HEK293T (cell line): ENCODE measurements around the gene AXDND1.
"Not testable (repeated sequence)": the region's sequence is repeated elsewhere in the genome, so short reads cannot be mapped to it uniquely, and the experiment has no call there.

ENCODE experiments used
- CTCF ChIA-PET: fragments of 350-600 bp; formaldehyde crosslinking; extraction: SDS; loops from one replicate; lab custom pipeline; 2021; ENCODE audit warnings: antibody characterized with exemption, inconsistent platforms; lab: Yijun Ruan, JAX
- POLR2A ChIA-PET: fragments of 350-600 bp; formaldehyde crosslinking; extraction: SDS; loops from one replicate; lab custom pipeline; 2020; ENCODE audit warnings: antibody characterized with exemption, inconsistent platforms; lab: Yijun Ruan, JAX
- DNase-seq: peaks from one replicate; pipeline ENCODE4 v3.0.0; 2012; ENCODE audit warnings: mixed read lengths; ENCODE audit errors: extremely low spot score
- ARNT ChIP-seq: fragments of 450-650 bp; IDR thresholded peaks from 2 replicates; pipeline ENCODE4 v1.6.1; 2017; ENCODE audit warnings: mild to moderate bottlenecking
- BHLHE40 ChIP-seq: fragments of 450-650 bp; IDR thresholded peaks from 2 replicates; pipeline ENCODE4 v1.6.1; 2016; ENCODE audit warnings: mild to moderate bottlenecking, moderate library complexity, borderline replicate concordance
- CTBP1 ChIP-seq: fragments of 450-650 bp; IDR thresholded peaks from 2 replicates; pipeline ENCODE4 v1.6.1; 2016; ENCODE audit warnings: borderline replicate concordance
- ELF4 ChIP-seq: fragments of 450-650 bp; IDR thresholded peaks from 2 replicates; pipeline ENCODE4 v1.6.1; 2017; ENCODE audit warnings: antibody characterized with exemption
- FOXA1 ChIP-seq: fragments of 450-650 bp; IDR thresholded peaks from 2 replicates; pipeline ENCODE4 v1.6.1; 2016; ENCODE audit warnings: mild to moderate bottlenecking
- FOXK2 ChIP-seq: fragments of 450-650 bp; IDR thresholded peaks from 2 replicates; pipeline ENCODE4 v1.6.1; 2016; ENCODE audit warnings: mild to moderate bottlenecking
- FOXM1 ChIP-seq: fragments of 450-650 bp; IDR thresholded peaks from 2 replicates; pipeline ENCODE4 v1.6.1; 2017; ENCODE audit warnings: mild to moderate bottlenecking, borderline replicate concordance
- HDGF ChIP-seq: fragments of 450-650 bp; IDR thresholded peaks from 2 replicates; pipeline ENCODE4 v1.6.1; 2017; ENCODE audit warnings: antibody characterized with exemption, borderline replicate concordance
- L3MBTL2 ChIP-seq: fragments of 450-650 bp; conservative IDR thresholded peaks from 2 replicates; pipeline ENCODE4 v1.6.1; 2016; ENCODE audit warnings: mild to moderate bottlenecking
- LEF1 ChIP-seq: fragments of 450-650 bp; IDR thresholded peaks from 2 replicates; pipeline ENCODE4 v1.6.1; 2017; ENCODE audit warnings: mild to moderate bottlenecking, borderline replicate concordance
- NFRKB ChIP-seq: fragments of 450-650 bp; IDR thresholded peaks from 2 replicates; pipeline ENCODE4 v1.6.1; 2016; ENCODE audit warnings: mild to moderate bottlenecking, moderate library complexity
- SP1 ChIP-seq: fragments of 450-650 bp; IDR thresholded peaks from 2 replicates; pipeline ENCODE4 v1.6.1; 2017
- SUZ12 ChIP-seq: fragments of 450-650 bp; IDR thresholded peaks from 2 replicates; pipeline ENCODE4 v1.6.1; 2016; ENCODE audit warnings: mild to moderate bottlenecking
- TARDBP ChIP-seq: fragments of 450-650 bp; IDR thresholded peaks from 2 replicates; pipeline ENCODE4 v1.6.1; 2016
- ZNF384 ChIP-seq: fragments of 450-650 bp; IDR thresholded peaks from 2 replicates; pipeline ENCODE4 v1.6.1; 2016
- TF ChIP-seq, protein P1 (sequence below): fragments of 450-650 bp; IDR thresholded peaks from 2 replicates; pipeline ENCODE4 v1.6.1; 2016

AXDND1 gene

GRCh38 chr1:179437171-179437570 is 71.4 kb downstream of the AXDND1 start:
- ChIA-PET CTCF (no interaction called here), POLR2A (no interaction called here)
- DNase-seq = no peak
- TF ChIP-seq, protein P1, sequence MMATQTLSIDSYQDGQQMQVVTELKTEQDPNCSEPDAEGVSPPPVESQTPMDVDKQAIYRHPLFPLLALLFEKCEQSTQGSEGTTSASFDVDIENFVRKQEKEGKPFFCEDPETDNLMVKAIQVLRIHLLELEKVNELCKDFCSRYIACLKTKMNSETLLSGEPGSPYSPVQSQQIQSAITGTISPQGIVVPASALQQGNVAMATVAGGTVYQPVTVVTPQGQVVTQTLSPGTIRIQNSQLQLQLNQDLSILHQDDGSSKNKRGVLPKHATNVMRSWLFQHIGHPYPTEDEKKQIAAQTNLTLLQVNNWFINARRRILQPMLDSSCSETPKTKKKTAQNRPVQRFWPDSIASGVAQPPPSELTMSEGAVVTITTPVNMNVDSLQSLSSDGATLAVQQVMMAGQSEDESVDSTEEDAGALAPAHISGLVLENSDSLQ = no peak
- TF ChIP-seq ELF4 = no peak
- no peak for TF ChIP-seq FOXK2
- TF ChIP-seq FOXA1 = no peak
- TF ChIP-seq ARNT = no peak
- no peak for TF ChIP-seq CTBP1

- CTCF ChIA-PET, DNase-seq, POLR2A ChIA-PET: not testable (repeated sequence)
Observed at GRCh38 chr1:179439646-179440045, 73.9 kb downstream of the AXDND1 start.

DNA sequence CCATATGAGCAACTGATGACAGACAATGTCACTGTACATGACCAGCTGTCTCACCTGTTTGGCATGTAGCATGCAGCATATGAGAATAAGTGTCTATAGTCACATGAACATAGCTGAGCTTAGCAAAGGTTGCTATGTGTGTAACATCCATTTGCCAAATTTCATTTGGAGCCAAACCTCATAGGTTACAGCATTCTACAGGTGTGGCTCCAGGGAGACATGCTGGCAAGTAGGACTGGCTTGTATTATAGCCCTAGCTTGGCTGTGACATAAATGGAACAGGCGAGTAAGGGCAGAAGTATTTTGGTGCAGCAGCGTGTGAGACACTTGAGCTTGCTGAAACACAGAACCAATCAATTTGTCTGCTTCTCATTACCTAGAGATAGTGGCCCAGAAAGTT is 74.5 kb downstream of the AXDND1 start:
- CTCF ChIA-PET, DNase-seq, POLR2A ChIA-PET: not testable (repeated sequence)

- TF ChIP-seq SP1 = no peak
- no peak for TF ChIP-seq SUZ12
- TF ChIP-seq HDGF = no peak
- TF ChIP-seq NFRKB = no peak
- no peak for TF ChIP-seq FOXM1
- TF ChIP-seq, protein P1 = no peak
- TF ChIP-seq TARDBP = no peak
- no peak for TF ChIP-seq FOXA1
- TF ChIP-seq L3MBTL2 = no peak
- no peak for TF ChIP-seq ELF4
- CTCF ChIA-PET = no interaction called here
- POLR2A ChIA-PET = no interaction called here
- DNase-seq = no peak
Observed at GRCh38 chr1:179440971-179441370, 75.2 kb downstream of the AXDND1 start.

- TF ChIP-seq FOXK2 (no peak), FOXM1 (no peak), ARNT (no peak), BHLHE40 (no peak), ELF4 (no peak), SUZ12 (no peak), LEF1 (no peak), TARDBP (no peak), L3MBTL2 (no peak), HDGF (no peak), CTBP1 (no peak), ZNF384 (no peak), SP1 (no peak), NFRKB (no peak), FOXA1 (no peak)
- TF ChIP-seq, protein P1 = no peak
- POLR2A ChIA-PET = no interaction called here
- CTCF ChIA-PET = no interaction called here
- no peak for DNase-seq
Observed at GRCh38 chr1:179441501-179441900, 75.7 kb downstream of the AXDND1 start.

DNA sequence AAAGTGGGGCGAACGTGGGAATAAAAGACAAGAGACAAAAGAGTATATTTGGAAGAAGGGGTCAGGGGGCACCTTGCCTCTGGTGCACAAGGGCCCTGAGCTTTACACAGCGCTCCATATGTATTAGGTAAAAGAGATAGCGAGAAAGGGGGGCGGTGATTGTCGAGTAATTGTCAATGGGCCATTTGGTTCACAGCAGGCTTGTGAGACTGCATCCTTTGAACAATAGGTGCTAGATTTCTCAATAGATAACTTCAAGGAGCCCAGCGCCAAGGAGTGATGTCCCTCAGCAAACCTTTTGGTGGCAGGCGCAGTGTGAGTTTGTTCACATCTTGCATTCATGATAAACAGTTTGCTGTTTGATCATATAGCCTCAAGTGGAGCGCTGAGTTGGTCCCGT is 77.1 kb downstream of the AXDND1 start:
- DNase-seq, POLR2A ChIA-PET, CTCF ChIA-PET: not testable (repeated sequence)

- CTCF ChIA-PET = no interaction called here
- DNase-seq = no peak
- no peak for TF ChIP-seq HDGF
- no peak for TF ChIP-seq TARDBP
- no peak for TF ChIP-seq CTBP1
- TF ChIP-seq SP1 = no peak
- no peak for TF ChIP-seq SUZ12
- no peak for TF ChIP-seq BHLHE40
- no peak for TF ChIP-seq ARNT
- TF ChIP-seq, protein P1 = no peak
- no peak for TF ChIP-seq FOXK2
- TF ChIP-seq NFRKB = no peak
- TF ChIP-seq FOXA1 = no peak
- TF ChIP-seq ZNF384 = no peak
- no peak for TF ChIP-seq LEF1
- no peak for TF ChIP-seq FOXM1
- no peak for TF ChIP-seq ELF4
- no peak for TF ChIP-seq L3MBTL2
- POLR2A ChIA-PET = no interaction called here
Observed at GRCh38 chr1:179445593-179445992, 79.8 kb downstream of the AXDND1 start.
